HepG2 (cell line): ENCODE data around the gene DDX39B. TPM values are rescaled to one million over a fixed set of nuclear protein-coding genes. Genes with fewer than 3 reads are reported as not detected.
A peak's percentile ranks its signal among the peaks of the same experiment; 100 is the strongest.

Experiments used
- ATAC-seq: fragments of 200-7000 bp; cut with Tn5 transposase; 3 replicates; pipeline ENCODE4 v1.9.1; 2020; ENCODE audit warnings: mild to moderate bottlenecking, moderate library complexity
- BruUV-seq: library from RNA; stranded (reverse); fragments of 400-500 nt; replicated peaks from 2 replicates; lab custom pipeline; 2021; lab: Mats Ljungman, UMichigan
- CTCF ChIA-PET: fragments of 300-600 bp; formaldehyde crosslinking; extraction: SDS; loops from one replicate; lab custom pipeline; 2021; ENCODE audit warnings: low total read pairs, inconsistent platforms, low intra/inter-chr PET ratio; lab: Yijun Ruan, JAX
- POLR2A ChIA-PET: fragments of 350-600 bp; sonication (Branson Sonifier 250); formaldehyde crosslinking; loops from one replicate; lab custom pipeline; 2020; ENCODE audit warnings: antibody characterized with exemption, inconsistent platforms; lab: Yijun Ruan, JAX
- DNase-seq: peaks from one replicate; pipeline ENCODE4 v3.0.0-alpha.2; 2015; ENCODE audit warnings: low spot score
- FAIRE-seq: peaks from 3 replicates; lab custom pipeline; 2011; peaks lifted over from hg19 to GRCh38; lab: Jason Lieb, UNC
- H2AFZ ChIP-seq: one replicate; pipeline ENCODE4 v1.6.1; 2011; ENCODE audit warnings: low read length, inconsistent platforms
- H3K27ac ChIP-seq: fragments of 300-600 bp; 3 replicates; pipeline ENCODE4 v1.8.0; 2011; ENCODE audit warnings: mixed run types, mild to moderate bottlenecking, mixed read lengths, low read length, inconsistent platforms; ENCODE audit not compliant: insufficient read depth; ENCODE audit errors: extremely low read length
- H3K27me3 ChIP-seq, 2 experiments: fragments of 200-600 bp in 1 of 2; 2 replicates in 1 of 2; 3 replicates in 1 of 2; pipeline versions ENCODE4 v1.6.0 to v1.8.0; 2011; ENCODE audit warnings: low read length in 2 of 2, mild to moderate bottlenecking in 2 of 2, moderate library complexity in 2 of 2, inconsistent platforms in 1 of 2; ENCODE audit not compliant: insufficient read depth in 2 of 2, control insufficient read depth in 1 of 2
- H3K36me3 ChIP-seq, 2 experiments: fragments of 200-600 bp in 1 of 2; replicated peaks in 1 of 2; 2 replicates in 1 of 2; 3 replicates in 1 of 2; pipeline versions ENCODE4 v1.5.1 to v1.8.0; 2011; ENCODE audit warnings: low read length in 2 of 2, inconsistent platforms in 1 of 2; ENCODE audit not compliant: insufficient read depth in 2 of 2, control insufficient read depth in 1 of 2
- H3K4me1 ChIP-seq: 2 replicates; pipeline ENCODE4 v1.5.1; 2012; ENCODE audit warnings: low read length, inconsistent platforms; ENCODE audit not compliant: insufficient read depth
- H3K4me2 ChIP-seq: 2 replicates; pipeline ENCODE4 v1.6.0; 2011; ENCODE audit warnings: low read depth, low read length, inconsistent platforms
- H3K4me3 ChIP-seq, 3 experiments: fragments of 200-600 bp in 1 of 3; sonication (generic), shearing (Covaris generic) in 1 of 3; replicated peaks in 1 of 3; 2 replicates each; pipeline ENCODE4 v1.5.1; 2011 to 2016; ENCODE audit warnings: low read length in 3 of 3, inconsistent platforms in 2 of 3, low read depth in 2 of 3, mild to moderate bottlenecking in 2 of 3, control low read depth in 1 of 3, mixed read lengths in 1 of 3; ENCODE audit not compliant: insufficient read depth in 1 of 3
- H3K79me2 ChIP-seq: one replicate; pipeline ENCODE4 v1.6.1; 2011; ENCODE audit warnings: low read length, inconsistent platforms; ENCODE audit not compliant: insufficient read depth
- H3K9ac ChIP-seq: 2 replicates; pipeline ENCODE4 v1.6.0; 2011; ENCODE audit warnings: mild to moderate bottlenecking, low read depth, low read length, inconsistent platforms; ENCODE audit not compliant: insufficient read depth
- H3K9me3 ChIP-seq: 2 replicates; pipeline ENCODE4 v1.5.1; 2012; ENCODE audit warnings: mild to moderate bottlenecking, low read length
- H4K20me1 ChIP-seq: 2 replicates; pipeline ENCODE4 v1.6.0; 2011; ENCODE audit warnings: inconsistent platforms, mild to moderate bottlenecking, low read length, moderate library complexity; ENCODE audit not compliant: insufficient read depth
- ATF4 ChIP-seq, 2 experiments: fragments of 450-650 bp in 1 of 2; sonication (generic) in 1 of 2; formaldehyde crosslinking; IDR thresholded peaks; 2 replicates each; pipeline versions ENCODE4 v1.5.0 to v1.8.0; 2020 to 2022; ENCODE audit warnings: mild to moderate bottlenecking in 1 of 2, missing genetic modification reagents in 1 of 2
- CC2D1A ChIP-seq: sonication (generic); formaldehyde crosslinking; IDR thresholded peaks from 2 replicates; pipeline ENCODE4 v1.8.1; 2023; ENCODE audit warnings: mild to moderate bottlenecking, missing genetic modification reagents
- CEBPB ChIP-seq: IDR thresholded peaks from 2 replicates; pipeline ENCODE4 v1.6.1; 2011; ENCODE audit warnings: low read depth, low read length, improper control_type of control experiment, borderline replicate concordance
- EED ChIP-seq: sonication (generic); formaldehyde crosslinking; IDR thresholded peaks from 2 replicates; pipeline ENCODE4 v1.5.0; 2020; ENCODE audit warnings: mild to moderate bottlenecking, missing genetic modification reagents
- KDM5A ChIP-seq: fragments of 200-600 bp; sonication (generic); IDR thresholded peaks from 2 replicates; pipeline ENCODE4 v1.7.0; 2018; ENCODE audit warnings: antibody characterized with exemption, mild to moderate bottlenecking, low read length, borderline replicate concordance
- MAZ ChIP-seq, 2 experiments: sonication (generic) in 1 of 2; formaldehyde crosslinking in 1 of 2; IDR thresholded peaks; 2 replicates each; pipeline versions ENCODE4 v1.5.0 to v1.6.1; 2012 to 2020; ENCODE audit warnings: low read depth in 2 of 2, mild to moderate bottlenecking in 2 of 2, borderline replicate concordance in 1 of 2, improper control_type of control experiment in 1 of 2, low read length in 1 of 2, missing genetic modification reagents in 1 of 2, moderate library complexity in 1 of 2
- PATZ1 ChIP-seq: sonication (generic); formaldehyde crosslinking; IDR thresholded peaks from 2 replicates; pipeline ENCODE4 v1.4.0; 2020; ENCODE audit warnings: missing genetic modification reagents
- RFX5 ChIP-seq: IDR thresholded peaks from 2 replicates; pipeline ENCODE4 v1.6.1; 2011; ENCODE audit warnings: low read depth, low read length, improper control_type of control experiment
- ZBTB26 ChIP-seq: IDR thresholded peaks from 2 replicates; pipeline ENCODE4 v1.6.1; 2016; ENCODE audit warnings: missing compliant biosample characterization, missing genetic modification reagents, borderline replicate concordance
- ZFP36L1 ChIP-seq: sonication (generic); formaldehyde crosslinking; IDR thresholded peaks from 2 replicates; pipeline ENCODE4 v1.8.0; 2022; ENCODE audit warnings: mild to moderate bottlenecking, missing genetic modification reagents, moderate library complexity
- ZNF136 ChIP-seq: sonication (generic); formaldehyde crosslinking; IDR thresholded peaks from 2 replicates; pipeline ENCODE4 v1.8.1; 2022; ENCODE audit warnings: low read depth, mild to moderate bottlenecking, moderate library complexity, missing genetic modification reagents
- ZNF292 ChIP-seq: sonication (generic); formaldehyde crosslinking; IDR thresholded peaks from 2 replicates; pipeline ENCODE4 v1.8.1; 2022; ENCODE audit warnings: mild to moderate bottlenecking, low read depth, missing genetic modification reagents, borderline replicate concordance
- ZNF331 ChIP-seq: sonication (generic); formaldehyde crosslinking; IDR thresholded peaks from 2 replicates; pipeline ENCODE4 v1.4.0; 2020; ENCODE audit warnings: missing genetic modification reagents
- ZNF362 ChIP-seq: sonication (generic); formaldehyde crosslinking; IDR thresholded peaks from 2 replicates; pipeline ENCODE4 v1.4.0; 2020; ENCODE audit warnings: missing genetic modification reagents, mild to moderate bottlenecking, borderline replicate concordance
- ZNF790 ChIP-seq: sonication (generic); formaldehyde crosslinking; IDR thresholded peaks from 2 replicates; pipeline ENCODE4 v1.8.0; 2022; ENCODE audit warnings: missing genetic modification reagents, mild to moderate bottlenecking, borderline replicate concordance
- WGBS: methylation state at CpG from one replicate; pipeline ENCODE4 v1.1.6; 2017; ENCODE audit warnings: low lambda C conversion rate; 5-methylcytosine and 5-hydroxymethylcytosine counted together
- in situ Hi-C: cut with HindIII; loops from 2 replicates; pipeline ENCODE4 v1.10.0; 2017; ENCODE audit warnings: low pct_unique_long_range_greater_than_20kb; ENCODE audit not compliant: extremely low pct_ligation_motif_present
- intact Hi-C: fragments of 100-400 bp; cut with micrococcal nuclease; formaldehyde crosslinking; loops from one replicate; pipeline ENCODE4 v1.10.0; 2022; ENCODE audit not compliant: unreplicated experiment
- polyA plus RNA-seq, 8 experiments: library from polyadenylated mRNA; depleted of rRNA in 3 of 8; stranded (reverse) in 7 of 8; unstranded in 1 of 8; fragments of >200 nt; fragmentation: Illumina TruSeq in 4 of 8; extraction: Trizol in 4 of 8; gene quantifications; 2 replicates each; pipeline versions ENCODE4 v1.2.1 to v1.2.3, GENCODE V29; 2011 to 2016; ENCODE audit warnings: low read depth in 4 of 8, missing spikeins in 1 of 8, mixed read lengths in 1 of 8; ENCODE audit not compliant: insufficient read depth in 1 of 8
- total RNA-seq, 5 experiments: library from RNA; depleted of rRNA; stranded (reverse); fragments of >200 nt; fragmentation: Illumina TruSeq; extraction: Trizol; gene quantifications; 2 replicates each; pipeline ENCODE4 v1.2.3, GENCODE V29; 2016; ENCODE audit warnings: low read depth in 1 of 5

DDX39B gene
- total and polyA plus RNA-seq, 2 of the 13 experiments (the other 11 are each of a cell fraction or from before 2014, with no cell fraction given), result 570 to 678 TPM

- no peak for TF ChIP-seq ZNF790 (CRISPR knock-in tag)
Measured at GRCh38 chr6:31543639-31544038, 1.8 kb upstream of the DDX39B start (continued).

- H3K27me3 ChIP-seq, result no peaks in the 10 kb centered on the region; a peak in 2 of 5 replicates
- H3K36me3 ChIP-seq, result peaks cover 17 to 42% of the 10 kb centered on the region in 2 experiments
- no peaks in the 10 kb centered on the region for H3K9me3 ChIP-seq
- in situ Hi-C loops (no loop called here), intact Hi-C loops (loop anchor here (10.0 kb wide), 1 partner anchor 114 kb away; the partner anchor contains the start of genes APOM and BAG6)
- ATAC-seq (peak; percentile 5; the same call in 1 of the 3 replicates), FAIRE-seq (no peak), DNase-seq (peak; percentile 63)
- H3K79me2 ChIP-seq, result peaks cover 63% of the 10 kb centered on the region
- BruUV-seq, result TSS peak; percentile 72
- ChIA-PET CTCF (no interaction called here), POLR2A (interaction anchor here (0.8 to 6.9 kb wide), 30 partner anchors 7 to 627 kb away, joined by 3 to 123 read pairs (median 6); partner anchors contain the start of genes AIF1, APOM, BAG6 and C6orf47)
- H3K4me2 ChIP-seq, result peak overlapping the region; percentile 99
- 1% methylated on average over 21 of the region's 21 CpGs for WGBS
- H3K9ac ChIP-seq, result peak overlapping the region; percentile 96
- peak overlapping the region; percentile 95 for H3K27ac ChIP-seq
- peaks cover 59% of the 10 kb centered on the region for H3K4me1 ChIP-seq
- peak overlapping the region; percentile 66 to 99 (median 83) for H3K4me3 ChIP-seq
- H2AFZ ChIP-seq, result no peak overlapping the region
- peaks cover 48% of the 10 kb centered on the region for H4K20me1 ChIP-seq
- TF ChIP-seq CC2D1A (CRISPR knock-in tag) (no peak), ZBTB26 (no peak), MAZ (IDR thresholded peaks at IDR 0.05; ENCODE audit: borderline replicate concordance, low read depth, low read length) (no peak), MAZ (CRISPR knock-in tag; IDR thresholded peaks at IDR 0.05; ENCODE audit: low read depth) (0 out of 2 replicates have a peak, but pooled peaks have one; percentile 65), CEBPB (0 out of 2 replicates have a peak, but pooled peaks have one; percentile 41), ZNF362 (CRISPR knock-in tag) (no peak), ZNF136 (0 out of 2 replicates have a peak, but pooled peaks have one; percentile 13), EED (peak; percentile 84; the same call in 1 of the 2 replicates), ZFP36L1 (CRISPR knock-in tag) (peak; percentile 67; the same call in 1 of the 2 replicates), ATF4 (CRISPR knock-in tag; IDR thresholded peaks at IDR 0.05) (0 out of 4 replicates have a peak, but pooled peaks of 1 of the 2 experiments have one; percentile 14), RFX5 (no peak), ZNF331 (CRISPR knock-in tag) (0 out of 2 replicates have a peak, but pooled peaks have one; percentile 14), KDM5A (peak; percentile 78; the same call in 1 of the 2 replicates), PATZ1 (CRISPR knock-in tag) (peak; percentile 43; the same call in 1 of the 2 replicates), ZNF292 (CRISPR knock-in tag) (no peak)
Measured at GRCh38 chr6:31541059-31541657, 645 bp downstream of the DDX39B start.
